ENCODE results near the gene NADSYN1.

DNA sequence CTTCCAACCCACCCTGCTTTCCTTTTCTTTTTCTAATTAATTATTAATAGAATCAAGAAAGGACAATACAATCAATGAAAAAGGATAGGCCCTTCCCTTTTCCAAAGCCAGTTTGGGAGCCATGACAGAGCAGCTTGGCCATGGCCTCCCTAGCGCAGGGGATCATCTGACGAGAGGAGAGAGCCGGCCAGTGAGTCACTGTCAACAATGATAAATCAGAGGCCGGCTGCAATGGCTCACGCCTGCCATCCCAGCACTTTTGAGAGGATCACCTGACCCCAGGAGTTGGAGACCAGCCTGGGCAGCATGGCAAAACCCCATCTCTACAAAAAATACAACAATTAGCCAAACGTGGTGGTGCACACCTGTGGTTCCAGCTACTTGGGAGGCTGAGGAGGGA is 46.5 kb downstream of the NADSYN1 start:
- TF ChIP-seq NR2C2 (CRISPR knock-in tag; IDR thresholded peaks at IDR 0.05): no peak
- no peak for TF ChIP-seq CBFB (CRISPR knock-in tag; IDR thresholded peaks at IDR 0.05; ENCODE audit: low read depth)
- no peak for TF ChIP-seq ZBTB43 (CRISPR knock-in tag; IDR thresholded peaks at IDR 0.05)
- TF ChIP-seq TCF7 (CRISPR knock-in tag; IDR thresholded peaks at IDR 0.05; ENCODE audit: low read depth): no peak
- no peak for TF ChIP-seq E2F5 (CRISPR knock-in tag; IDR thresholded peaks at IDR 0.05)
- TF ChIP-seq ATF2 (CRISPR knock-in tag; IDR thresholded peaks at IDR 0.05; ENCODE audit: borderline replicate concordance, low read depth): no peak
- TF ChIP-seq CTCF (IDR thresholded peaks at IDR 0.05): no peak

All from WTC11 (cell line).